GM21360 (cell line): ENCODE results near the gene PAX5.

Experiments used
- ATAC-seq: cut with Tn5 transposase; IDR thresholded peaks from one replicate; pipeline ENCODE4 v1.9.1; 2021; ENCODE audit warnings: mild to moderate bottlenecking, moderate library complexity; ENCODE audit not compliant: unreplicated experiment

The PAX5 gene

DNA sequence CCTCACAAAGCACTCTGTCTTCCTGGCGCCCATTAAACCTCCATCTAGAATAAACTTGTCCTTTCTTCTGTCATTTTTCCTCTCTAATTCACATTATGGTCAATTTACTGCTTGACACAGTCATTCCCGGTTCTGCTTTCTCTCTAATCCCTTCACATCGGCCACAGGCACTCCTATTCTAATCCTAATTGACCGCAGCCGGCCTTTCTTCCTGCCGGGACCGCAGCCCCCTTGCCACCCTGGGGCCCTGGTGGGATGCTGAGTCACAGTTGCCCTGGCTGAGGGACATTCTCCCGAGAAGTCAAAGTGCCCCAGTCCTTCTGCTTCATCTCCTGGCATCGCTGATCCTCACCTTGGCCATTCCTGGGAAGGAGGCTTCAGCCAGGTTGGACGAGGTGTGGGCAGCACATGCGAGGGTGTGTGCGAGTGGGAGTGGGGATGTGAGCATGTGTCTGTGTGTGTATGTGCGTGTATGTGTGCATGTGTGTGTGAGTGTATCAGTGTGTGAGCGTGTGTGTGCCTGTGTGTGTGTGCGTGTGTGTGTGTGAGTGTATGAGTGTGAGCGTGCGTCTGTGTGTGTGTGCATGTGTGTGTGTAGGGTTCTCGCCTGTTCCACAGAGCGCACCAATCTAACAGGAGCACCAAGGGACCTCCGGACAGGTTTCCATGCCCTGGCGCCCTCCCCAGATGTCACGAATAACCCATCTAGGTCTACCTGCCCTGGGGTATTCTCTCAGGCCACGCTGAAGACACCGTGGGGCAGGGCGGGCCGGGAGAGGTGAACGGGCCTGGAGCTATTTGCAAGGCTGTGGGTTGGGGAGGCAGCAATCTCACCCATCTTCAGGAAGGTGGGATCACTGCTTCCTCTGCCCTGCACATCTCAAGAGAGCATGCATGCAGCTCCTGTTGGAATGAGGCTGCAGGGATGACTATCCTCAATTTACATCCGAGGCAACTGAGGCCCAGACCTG lies 191.2 kb downstream of the PAX5 start:
- ATAC-seq: no peak

GRCh38 chr9:36840898-36841536 lies 193.1 kb downstream of the PAX5 start:
- no peak for ATAC-seq

GRCh38 chr9:36839131-36839885 lies 194.8 kb downstream of the PAX5 start:
- no peak for ATAC-seq

DNA sequence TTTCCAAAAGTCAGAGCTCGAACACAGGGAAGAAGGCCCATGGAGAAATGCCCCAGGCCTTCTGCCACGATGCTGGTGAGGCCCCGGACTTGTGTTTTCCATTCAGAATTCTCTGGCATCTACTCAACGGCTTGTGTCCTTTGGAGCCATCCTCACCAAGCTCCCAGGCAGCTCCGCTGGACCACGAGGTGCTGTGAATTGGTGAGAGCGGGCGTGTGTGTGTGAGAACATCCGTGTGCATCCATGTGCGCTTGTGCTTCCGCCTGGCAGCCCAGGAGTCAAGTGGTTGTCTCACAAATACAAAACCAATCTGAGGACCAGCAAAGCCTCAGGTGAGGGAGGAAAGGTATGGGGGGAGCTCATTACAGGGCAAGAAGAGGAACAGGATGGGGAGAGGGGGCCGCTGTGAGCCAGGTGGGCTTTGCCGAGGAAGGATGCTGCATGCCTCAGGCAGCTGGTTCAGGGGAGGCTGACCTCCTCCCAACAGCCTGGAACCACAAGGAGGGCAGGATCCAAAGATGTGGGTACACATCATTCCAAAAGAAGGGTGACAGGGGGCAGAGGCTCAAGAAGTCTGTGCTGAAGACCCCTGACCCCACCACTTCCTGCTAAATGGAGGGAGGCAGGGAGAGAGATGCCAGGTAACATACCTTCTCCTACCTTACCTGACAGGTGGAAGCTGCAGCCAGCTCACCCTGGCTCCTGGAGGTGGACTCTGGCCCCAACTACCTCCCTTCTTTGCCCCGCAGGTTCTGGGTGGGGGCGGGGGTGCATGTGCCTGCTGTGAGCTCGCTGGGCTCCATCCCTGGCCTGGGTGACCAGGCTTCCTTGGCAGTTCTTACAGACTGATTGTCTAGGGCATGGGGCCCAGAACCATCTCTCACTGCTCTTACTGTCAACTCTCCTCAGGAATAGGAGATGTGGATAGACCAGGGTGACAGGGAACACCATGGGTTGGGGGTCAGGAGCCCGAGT lies 196.3 kb downstream of the PAX5 start:
- no peak for ATAC-seq

GRCh38 chr9:36836486-36836885 lies 197.6 kb downstream of the PAX5 start:
- no peak for ATAC-seq

GRCh38 chr9:36835271-36835996 lies 198.6 kb downstream of the PAX5 start:
- no peak for ATAC-seq

- no peak for ATAC-seq
Measured at GRCh38 chr9:36834736-36835135, 199.3 kb downstream of the PAX5 start.

DNA sequence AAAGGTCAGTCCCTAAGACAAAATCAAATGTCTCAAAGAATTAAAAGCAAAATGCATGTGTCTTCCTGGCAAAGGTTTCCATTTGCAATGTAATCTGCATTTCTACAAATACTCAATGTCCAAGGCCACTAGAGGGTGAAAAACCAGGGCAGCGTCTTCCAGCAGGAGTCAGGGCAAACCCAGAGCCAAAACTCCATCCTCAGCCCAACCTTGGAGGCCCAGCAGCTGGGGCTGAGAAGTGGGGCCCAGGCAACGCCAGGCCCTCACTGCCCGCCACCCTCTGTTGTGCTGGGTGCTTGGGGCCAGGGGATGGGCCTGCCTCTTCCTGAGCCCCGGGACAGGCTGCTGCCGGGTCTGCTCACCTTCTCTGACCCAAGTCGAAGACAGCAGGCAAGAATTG lies 200.1 kb downstream of the PAX5 start:
- ATAC-seq: no peak

DNA sequence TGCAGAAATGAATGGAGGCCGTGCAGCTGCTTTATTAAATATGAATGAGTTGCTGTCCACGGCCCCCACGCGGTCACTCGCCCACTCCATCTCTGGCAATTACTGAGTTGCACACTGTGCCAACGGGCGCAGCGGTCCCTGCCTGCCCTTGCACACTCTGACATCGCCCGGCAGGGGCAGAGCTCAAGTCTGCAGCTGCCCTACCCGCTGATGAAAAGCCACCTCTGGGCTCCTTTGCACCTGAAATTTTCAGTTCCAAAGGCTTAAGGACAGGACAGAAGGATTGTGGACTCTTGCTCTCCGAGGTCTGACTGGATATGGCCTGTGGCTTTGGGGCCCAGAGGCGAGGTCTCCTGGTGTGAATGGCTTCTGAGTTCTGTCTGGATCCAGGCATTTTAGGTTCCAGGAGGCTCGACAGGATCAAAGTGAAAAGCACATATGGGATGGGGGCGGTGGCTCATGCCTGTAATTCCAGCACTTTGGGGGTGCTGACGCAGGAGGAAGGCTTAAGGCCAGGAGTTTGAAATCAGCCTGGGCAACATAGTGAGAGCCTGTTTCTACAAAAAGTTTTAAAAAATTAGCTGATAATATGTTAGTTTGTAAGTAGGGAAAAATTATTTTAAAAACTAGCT lies 201.8 kb downstream of the PAX5 start:
- ATAC-seq: no peak

DNA sequence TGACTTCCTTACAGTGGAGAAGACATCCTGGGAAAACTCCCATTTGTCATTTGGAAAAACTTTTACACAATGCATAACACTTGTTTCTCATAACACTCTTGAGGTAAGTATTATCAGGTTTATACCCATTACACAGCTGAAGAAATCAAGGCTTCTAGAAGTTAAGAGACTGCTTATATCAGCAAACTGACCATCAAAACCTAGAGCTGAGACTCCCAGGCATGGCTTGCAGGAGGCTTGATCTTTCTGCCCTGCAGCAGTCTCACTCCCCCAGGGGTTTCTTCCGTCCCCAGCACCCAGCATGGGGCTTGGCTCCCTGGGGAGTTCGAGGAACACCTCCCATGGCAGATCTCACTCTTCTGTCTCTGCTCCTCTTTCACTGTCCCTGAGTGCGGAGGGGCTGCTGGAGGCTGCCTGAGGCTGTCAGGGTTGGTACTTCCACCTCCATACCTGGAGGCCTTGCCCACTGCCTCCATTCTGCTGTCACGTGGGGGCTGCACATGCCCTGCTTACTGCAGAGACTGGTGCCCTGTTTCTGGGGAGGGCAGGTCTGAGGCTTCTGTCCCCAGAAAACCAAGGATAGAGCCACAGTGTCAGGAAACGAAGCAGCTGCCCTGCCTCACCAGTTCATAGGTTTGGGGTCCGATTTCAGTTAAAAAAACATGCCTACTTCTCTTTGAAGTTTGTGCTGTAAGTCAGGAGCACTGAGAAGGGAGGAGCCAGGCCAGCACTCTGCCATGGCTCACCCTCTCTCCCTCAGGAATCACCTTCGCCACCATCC lies 202.5 kb downstream of the PAX5 start:
- ATAC-seq: no peak

DNA sequence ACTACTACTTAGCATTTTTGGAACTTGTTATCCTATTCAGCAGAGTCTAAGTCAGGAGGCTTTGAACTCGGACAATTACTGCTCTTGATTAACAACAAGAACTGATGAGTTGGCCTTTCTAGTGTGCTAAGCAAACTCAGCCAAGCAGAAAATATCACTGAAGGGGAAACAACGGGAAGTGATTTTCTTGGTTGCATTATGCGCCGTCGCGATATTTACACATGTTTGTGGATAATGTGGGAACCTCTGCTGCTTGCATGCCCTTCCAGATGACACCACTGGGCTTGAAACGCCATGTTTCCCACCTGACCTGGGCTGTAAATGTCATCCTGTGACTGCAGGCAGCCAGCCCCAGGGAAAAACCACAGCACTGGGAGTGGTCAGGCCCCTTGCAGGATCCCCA lies 205.5 kb downstream of the PAX5 start:
- ATAC-seq: no peak

DNA sequence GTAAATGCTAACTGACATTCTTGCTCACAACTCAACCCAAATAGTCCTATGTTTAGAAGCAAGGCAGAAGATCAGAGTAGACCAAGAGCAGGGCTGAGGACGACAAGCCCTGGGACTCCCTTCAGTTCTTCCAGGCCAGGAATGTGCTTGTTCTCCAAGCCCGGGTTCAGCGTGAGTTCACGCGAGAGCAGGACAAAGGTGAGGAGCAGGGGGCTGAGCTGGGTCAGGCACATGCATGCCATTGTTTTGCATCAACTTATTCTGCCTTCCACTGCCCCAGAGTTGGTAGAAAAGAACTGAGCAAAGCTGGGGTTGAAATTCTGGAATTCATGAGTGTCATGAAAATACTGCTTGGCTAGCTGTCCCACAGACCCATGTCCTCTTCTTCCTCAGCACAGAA lies 206.5 kb downstream of the PAX5 start:
- no peak for ATAC-seq

GRCh38 chr9:36826581-36826980 lies 207.5 kb downstream of the PAX5 start:
- no peak for ATAC-seq

DNA sequence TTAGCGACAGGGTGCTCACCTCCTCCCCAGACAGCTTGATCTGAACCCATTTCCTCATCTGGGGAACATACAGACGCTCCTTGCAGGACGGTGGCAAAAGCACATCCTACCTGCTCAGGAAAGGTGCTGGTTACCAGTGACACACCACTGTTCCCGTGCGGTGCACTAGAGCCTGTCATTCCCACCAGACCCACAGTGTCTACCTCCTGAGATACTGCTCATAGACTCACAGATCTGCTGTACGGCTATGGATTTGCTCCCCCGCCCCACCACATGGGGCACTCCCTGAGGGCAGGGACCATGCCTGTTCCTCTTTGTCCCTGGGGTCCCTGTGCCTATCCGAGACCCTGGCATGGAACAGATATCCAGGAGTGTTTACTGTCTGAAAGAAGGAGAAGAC lies 208.9 kb downstream of the PAX5 start:
- ATAC-seq: no peak

GRCh38 chr9:36823934-36824333 lies 210.1 kb downstream of the PAX5 start:
- ATAC-seq: no peak

DNA sequence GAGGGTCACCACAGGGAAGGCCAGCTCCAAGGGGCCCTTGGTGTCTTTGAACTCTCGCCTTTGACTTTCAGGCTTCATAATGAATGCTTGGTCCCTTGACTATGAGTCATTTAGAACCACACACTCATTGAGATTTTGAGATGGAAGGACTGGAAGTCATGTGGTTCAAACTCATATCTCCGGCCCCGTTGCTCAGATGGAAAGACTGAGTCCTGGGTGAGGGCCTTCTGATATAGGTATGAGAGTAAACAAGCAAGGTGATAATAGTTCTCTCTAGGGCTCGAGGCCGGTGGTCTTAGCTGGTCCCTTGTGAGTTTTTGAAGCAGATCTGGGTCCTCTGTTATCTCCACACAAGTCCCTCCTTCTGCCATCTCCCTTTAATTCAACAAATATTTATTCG lies 210.6 kb downstream of the PAX5 start:
- no peak for ATAC-seq

DNA sequence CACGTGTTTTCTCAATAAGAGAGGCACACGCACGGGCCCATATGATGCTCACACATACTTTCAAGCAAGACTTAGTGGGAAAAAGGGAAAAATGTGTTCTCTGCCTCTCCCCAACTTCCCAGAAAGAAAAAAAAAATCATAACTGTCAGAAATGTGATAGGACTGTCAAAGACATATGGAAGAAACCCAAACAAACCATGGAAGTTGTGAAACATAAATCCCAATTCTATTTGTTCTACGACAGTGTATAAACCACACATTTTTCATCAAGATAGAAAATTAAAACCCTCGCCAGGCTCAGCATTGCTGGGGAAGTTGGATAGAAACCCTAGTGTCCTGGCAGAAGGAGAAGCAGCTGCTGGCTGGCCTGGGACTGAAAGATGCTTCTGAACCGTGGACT lies 211.9 kb downstream of the PAX5 start:
- no peak for ATAC-seq

- ATAC-seq: no peak
Measured at GRCh38 chr9:36820392-36820861, 213.6 kb downstream of the PAX5 start.
